H9 (cell line): ENCODE data around the gene MRPL23. TPM values are rescaled to one million over a fixed set of nuclear protein-coding genes. Genes with fewer than 3 reads are reported as not detected.

ENCODE experiments used
- DNase-seq: peaks from one replicate; pipeline ENCODE4 v3.0.0-alpha.2; 2017
- H2AFZ ChIP-seq: one replicate; pipeline ENCODE4 v1.6.1; 2013; ENCODE audit warnings: mild to moderate bottlenecking, low read length, control low read depth, moderate library complexity
- H2AK5ac ChIP-seq: 2 replicates; pipeline ENCODE4 v1.6.1; 2013; ENCODE audit warnings: low read length, control low read depth, mixed read lengths; ENCODE audit not compliant: insufficient read length
- H2BK120ac ChIP-seq: one replicate; pipeline ENCODE4 v1.6.1; 2013; ENCODE audit warnings: low read depth, mild to moderate bottlenecking, low read length, control low read depth, inconsistent platforms; ENCODE audit not compliant: poor library complexity, severe bottlenecking
- H2BK12ac ChIP-seq: 2 replicates; pipeline ENCODE4 v1.6.1; 2013; ENCODE audit warnings: low read length, control low read depth, mixed read lengths, low read depth; ENCODE audit not compliant: insufficient read length
- H2BK15ac ChIP-seq: 2 replicates; pipeline ENCODE4 v1.6.1; 2013; ENCODE audit warnings: low read depth, low read length, control low read depth
- H2BK20ac ChIP-seq: one replicate; pipeline ENCODE4 v1.6.1; 2013; ENCODE audit warnings: low read depth, mild to moderate bottlenecking, low read length, control low read depth, inconsistent platforms; ENCODE audit not compliant: poor library complexity, severe bottlenecking
- H2BK5ac ChIP-seq: 2 replicates; pipeline ENCODE4 v1.6.1; 2013; ENCODE audit warnings: low read length, control low read depth, mixed read lengths; ENCODE audit not compliant: insufficient read length
- H3K14ac ChIP-seq: 2 replicates; pipeline ENCODE4 v1.6.1; 2013; ENCODE audit warnings: low read length, control low read depth; ENCODE audit not compliant: insufficient read depth
- H3K18ac ChIP-seq: 2 replicates; pipeline ENCODE4 v1.6.1; 2013; ENCODE audit warnings: low read depth, mild to moderate bottlenecking, mixed read lengths, low read length, control low read depth; ENCODE audit not compliant: insufficient read length
- H3K23ac ChIP-seq: 2 replicates; pipeline ENCODE4 v1.6.1; 2013; ENCODE audit warnings: low read length, control low read depth, mixed read lengths, low read depth; ENCODE audit not compliant: insufficient read length
- H3K23me2 ChIP-seq: 2 replicates; pipeline ENCODE4 v1.6.1; 2013; ENCODE audit warnings: low read depth, mild to moderate bottlenecking, mixed read lengths, low read length, control low read depth; ENCODE audit not compliant: insufficient read length, poor library complexity, severe bottlenecking
- H3K27ac ChIP-seq: 2 replicates; pipeline ENCODE4 v1.5.1; 2013; ENCODE audit warnings: low read length, control low read depth, mixed read lengths, low read depth; ENCODE audit not compliant: insufficient read length
- H3K27me3 ChIP-seq: 2 replicates; pipeline ENCODE4 v1.6.1; 2013; ENCODE audit warnings: low read length, control low read depth, inconsistent platforms; ENCODE audit not compliant: insufficient read depth
- H3K4ac ChIP-seq: 2 replicates; pipeline ENCODE4 v1.6.1; 2013; ENCODE audit warnings: low read depth, mild to moderate bottlenecking, control low read depth, inconsistent platforms, low read length, moderate library complexity
- H3K4me1 ChIP-seq: 2 replicates; pipeline ENCODE4 v1.6.1; 2013; ENCODE audit warnings: low read length, control low read depth, inconsistent platforms; ENCODE audit not compliant: insufficient read depth
- H3K4me2 ChIP-seq: 2 replicates; pipeline ENCODE4 v1.6.1; 2013; ENCODE audit warnings: low read length, control low read depth, mixed read lengths; ENCODE audit not compliant: insufficient read length, insufficient read depth
- H3K56ac ChIP-seq: 2 replicates; pipeline ENCODE4 v1.6.1; 2013; ENCODE audit warnings: low read depth, mild to moderate bottlenecking, mixed read lengths, low read length, control low read depth; ENCODE audit not compliant: insufficient read length
- H3K79me1 ChIP-seq: 2 replicates; pipeline ENCODE4 v1.6.1; 2013; ENCODE audit warnings: low read depth, mild to moderate bottlenecking, moderate library complexity, low read length, control low read depth, inconsistent platforms; ENCODE audit not compliant: insufficient read depth, poor library complexity, severe bottlenecking
- H3K79me2 ChIP-seq: 2 replicates; pipeline ENCODE4 v1.6.1; 2013; ENCODE audit warnings: low read length, control low read depth, inconsistent platforms; ENCODE audit not compliant: insufficient read depth
- H3K9ac ChIP-seq: 2 replicates; pipeline ENCODE4 v1.6.1; 2013; ENCODE audit warnings: low read length, control low read depth, mixed read lengths; ENCODE audit not compliant: insufficient read length; ENCODE audit errors: extremely low read depth
- H3K9me3 ChIP-seq: one replicate; pipeline ENCODE4 v1.6.1; 2013; ENCODE audit warnings: low read depth, low read length, inconsistent platforms; ENCODE audit not compliant: control insufficient read depth
- H3T11ph ChIP-seq: one replicate; pipeline ENCODE4 v1.6.1; 2013; ENCODE audit warnings: mild to moderate bottlenecking, low read length, control low read depth, inconsistent platforms
- H4K20me1 ChIP-seq: one replicate; pipeline ENCODE4 v1.6.1; 2013; ENCODE audit not compliant: control insufficient read depth, insufficient read length, insufficient read depth
- H4K5ac ChIP-seq: 2 replicates; pipeline ENCODE4 v1.6.1; 2013; ENCODE audit warnings: low read depth, mild to moderate bottlenecking, mixed read lengths, low read length, control low read depth; ENCODE audit not compliant: insufficient read length
- H4K8ac ChIP-seq: replicated peaks from 2 replicates; pipeline ENCODE4 v1.6.1; 2013; ENCODE audit warnings: low read length, control low read depth, mixed read lengths, low read depth; ENCODE audit not compliant: insufficient read length
- H4K91ac ChIP-seq: 2 replicates; pipeline ENCODE4 v1.6.1; 2013; ENCODE audit warnings: low read depth, mild to moderate bottlenecking, moderate library complexity, mixed read lengths, low read length, control low read depth; ENCODE audit not compliant: insufficient read length
- H3K27ac Mint-ChIP-seq, 3 experiments: 2 replicates in 2 of 3; 3 replicates in 1 of 3; pipeline ENCODE4 v1.8.0; 2020 to 2021; ENCODE audit warnings: mixed read lengths in 3 of 3, mild to moderate bottlenecking in 1 of 3, moderate library complexity in 1 of 3
- H3K27me3 Mint-ChIP-seq: 2 replicates; pipeline ENCODE4 v1.8.0; 2021; ENCODE audit warnings: low read depth, mild to moderate bottlenecking, moderate library complexity, mixed read lengths
- H3K36me3 Mint-ChIP-seq, 3 experiments: 2 replicates in 2 of 3; 3 replicates in 1 of 3; pipeline ENCODE4 v1.8.0; 2020 to 2021; ENCODE audit warnings: low read depth in 3 of 3, mixed read lengths in 3 of 3; ENCODE audit not compliant: insufficient read depth in 1 of 3
- H3K4me1 Mint-ChIP-seq, 2 experiments: 2 replicates each; pipeline ENCODE4 v1.8.0; 2020; ENCODE audit warnings: mixed read lengths in 2 of 2
- H3K4me3 Mint-ChIP-seq, 2 experiments: 2 replicates in 1 of 2; 3 replicates in 1 of 2; pipeline ENCODE4 v1.8.0; 2020 to 2021; ENCODE audit warnings: mild to moderate bottlenecking in 2 of 2, mixed read lengths in 2 of 2, moderate library complexity in 1 of 2
- H3K9me3 Mint-ChIP-seq, 2 experiments: 2 replicates in 1 of 2; 3 replicates in 1 of 2; pipeline ENCODE4 v1.8.0; 2020; ENCODE audit warnings: mild to moderate bottlenecking in 2 of 2, mixed read lengths in 2 of 2, moderate library complexity in 1 of 2
- CTCF ChIP-seq: fragments of 200-600 bp; sonication (generic); conservative IDR thresholded peaks from 3 replicates; pipeline ENCODE4 v1.8.0; 2021; ENCODE audit warnings: antibody characterized with exemption, mild to moderate bottlenecking
- WGBS: extraction: QIAGEN DNeasy Blood & Tissue Kit; methylation state at CpG from one replicate; pipeline ENCODE4 v1.1.7; 2013; ENCODE audit warnings: missing lambda C conversion rate, low lambda C conversion rate, mixed read lengths; ENCODE audit not compliant: insufficient read length; ENCODE audit errors: extremely low coverage; 5-methylcytosine and 5-hydroxymethylcytosine counted together
- total RNA-seq: library from RNA; stranded (reverse); gene quantifications from 2 replicates; pipeline ENCODE4 v1.2.1, GENCODE V29; 2021

Gene MRPL23
- total RNA-seq, 1 experiment from 2014 or later: 67.3 TPM

- H3K9ac ChIP-seq: no peak overlapping the region
Observed at GRCh38 chr11:1916132-1916985, 30.8 kb upstream of the MRPL23 start.

More at GRCh38 chr11:1916132-1916985, 30.8 kb upstream of the MRPL23 start:
- Mint-ChIP-seq H3K36me3 (no peaks in the 10 kb centered on the region; a peak in 1 of 7 replicates), H3K27me3 (peaks cover 9% of the 10 kb centered on the region), H3K9me3 (peaks cover 6% of the 10 kb centered on the region in 2 experiments; a peak in 3 of 5 replicates), H3K4me1 (peaks cover 0 to 4% of the 10 kb centered on the region in 2 experiments; a peak in 1 of 4 replicates), H3K4me3 (no peak overlapping the region), H3K27ac (no peak overlapping the region; a peak in 1 of 7 replicates)
- no peaks in the 10 kb centered on the region for H3K4me1 ChIP-seq
- TF ChIP-seq CTCF: no peak
- no peaks in the 10 kb centered on the region for H4K20me1 ChIP-seq
- no peaks in the 10 kb centered on the region for H3K79me1 ChIP-seq
- no peak overlapping the region for H4K8ac ChIP-seq
- no peaks in the 10 kb centered on the region for H3K27me3 ChIP-seq
- H3K23me2 ChIP-seq: no peaks in the 10 kb centered on the region
- H2BK120ac ChIP-seq: no peak overlapping the region
- no peak overlapping the region for H3K23ac ChIP-seq
- no peak overlapping the region for H2BK5ac ChIP-seq
- no peak overlapping the region for H2BK20ac ChIP-seq
- no CpG with 5 or more reads among the region's 14 CpGs for WGBS
- H2BK15ac ChIP-seq: no peak overlapping the region
- no peak overlapping the region for H3T11ph ChIP-seq
- no peak overlapping the region for H3K18ac ChIP-seq
- no peaks in the 10 kb centered on the region for H3K9me3 ChIP-seq
- no peak overlapping the region for H4K5ac ChIP-seq
- H3K4me2 ChIP-seq: no peak overlapping the region
- no peak overlapping the region for H3K4ac ChIP-seq
- no peak overlapping the region for H2BK12ac ChIP-seq
- H4K91ac ChIP-seq: no peak overlapping the region
- no peak overlapping the region for H2AFZ ChIP-seq
- H3K27ac ChIP-seq: no peak overlapping the region
- DNase-seq: no peak
- no peak overlapping the region for H3K14ac ChIP-seq
- no peak overlapping the region for H2AK5ac ChIP-seq
- H3K79me2 ChIP-seq: no peaks in the 10 kb centered on the region
- H3K56ac ChIP-seq: no peak overlapping the region
